Stomach (tissue), 4 donors: ENCODE results near the gene GDF7.

Source experiments
- EP300 ChIP-seq: sonication (generic); formaldehyde crosslinking; IDR thresholded peaks from one replicate; pipeline ENCODE4 v1.6.1; 2017; ENCODE audit warnings: antibody characterized with exemption
- POLR2A ChIP-seq, 4 donors: fragments of 450-650 bp; IDR thresholded peaks; one replicate each; pipeline ENCODE4 v1.6.1; 2016; ENCODE audit warnings: antibody characterized with exemption in 4 of 4, control low read depth in 2 of 4, mild to moderate bottlenecking in 1 of 4, moderate library complexity in 1 of 4
- POLR2AphosphoS5 ChIP-seq, 3 donors: sonication (generic); formaldehyde crosslinking; IDR thresholded peaks; one replicate each; pipeline ENCODE4 v1.6.1; 2016; ENCODE audit warnings: antibody characterized with exemption in 3 of 3
- TF ChIP-seq, protein P1 (sequence below), 7 experiments: fragments of 450-650 bp in 4 of 7; fragments of 200-600 bp in 3 of 7; sonication (generic) in 3 of 7; IDR thresholded peaks; one replicate each; pipeline ENCODE4 v1.5.1; 2016 to 2019; ENCODE audit warnings: antibody characterized with exemption in 7 of 7, control low read depth in 2 of 7, mild to moderate bottlenecking in 1 of 7

DNA sequence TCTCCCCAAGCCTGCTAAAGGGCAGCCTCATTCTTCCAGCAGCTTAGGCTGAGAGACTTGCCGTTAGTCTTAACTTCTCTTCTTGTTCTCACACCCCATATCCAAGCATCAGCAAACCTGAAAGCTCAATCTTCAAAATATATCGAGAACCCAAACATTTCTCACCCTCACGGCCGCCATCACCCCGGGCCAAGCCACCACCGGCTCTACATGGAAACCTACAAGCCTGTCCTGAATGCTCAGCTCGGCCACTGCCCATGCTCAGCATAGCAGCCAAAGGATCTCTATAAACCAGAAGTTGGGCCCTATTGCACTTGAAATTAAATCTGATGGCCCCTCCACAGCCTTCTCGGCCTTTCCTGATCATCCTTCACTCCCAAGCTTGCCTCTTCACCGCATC, 18.1 kb upstream of the GDF7 start:
- TF ChIP-seq POLR2A (IDR thresholded peaks at IDR 0.05): no peak
- TF ChIP-seq, protein P1, sequence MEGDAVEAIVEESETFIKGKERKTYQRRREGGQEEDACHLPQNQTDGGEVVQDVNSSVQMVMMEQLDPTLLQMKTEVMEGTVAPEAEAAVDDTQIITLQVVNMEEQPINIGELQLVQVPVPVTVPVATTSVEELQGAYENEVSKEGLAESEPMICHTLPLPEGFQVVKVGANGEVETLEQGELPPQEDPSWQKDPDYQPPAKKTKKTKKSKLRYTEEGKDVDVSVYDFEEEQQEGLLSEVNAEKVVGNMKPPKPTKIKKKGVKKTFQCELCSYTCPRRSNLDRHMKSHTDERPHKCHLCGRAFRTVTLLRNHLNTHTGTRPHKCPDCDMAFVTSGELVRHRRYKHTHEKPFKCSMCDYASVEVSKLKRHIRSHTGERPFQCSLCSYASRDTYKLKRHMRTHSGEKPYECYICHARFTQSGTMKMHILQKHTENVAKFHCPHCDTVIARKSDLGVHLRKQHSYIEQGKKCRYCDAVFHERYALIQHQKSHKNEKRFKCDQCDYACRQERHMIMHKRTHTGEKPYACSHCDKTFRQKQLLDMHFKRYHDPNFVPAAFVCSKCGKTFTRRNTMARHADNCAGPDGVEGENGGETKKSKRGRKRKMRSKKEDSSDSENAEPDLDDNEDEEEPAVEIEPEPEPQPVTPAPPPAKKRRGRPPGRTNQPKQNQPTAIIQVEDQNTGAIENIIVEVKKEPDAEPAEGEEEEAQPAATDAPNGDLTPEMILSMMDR (IDR thresholded peaks at IDR 0.05): no peak
- no peak for TF ChIP-seq EP300
- TF ChIP-seq POLR2AphosphoS5 (IDR thresholded peaks at IDR 0.05): no peak
